SU-DHL-6 (cell line): ENCODE data around the gene DUSP3.

Source experiments
- H2AFZ ChIP-seq: fragments of 200-600 bp; sonication (generic); 2 replicates; pipeline ENCODE4 v1.6.1; 2014; ENCODE audit warnings: low read depth, mild to moderate bottlenecking, moderate library complexity, mixed read lengths, antibody characterized with exemption, low read length; ENCODE audit not compliant: severe bottlenecking
- H3F3A ChIP-seq: fragments of 200-600 bp; shearing (Covaris generic); 2 replicates; pipeline ENCODE4 v1.6.0; 2016; ENCODE audit warnings: antibody characterized with exemption, mild to moderate bottlenecking; ENCODE audit not compliant: insufficient read depth
- H3K27ac ChIP-seq: fragments of 200-600 bp; sonication (generic); 2 replicates; pipeline ENCODE4 v1.5.1; 2016; ENCODE audit warnings: low read depth, mild to moderate bottlenecking, low read length, moderate library complexity, mixed read lengths
- H3K27me3 ChIP-seq: fragments of 200-600 bp; sonication (generic), shearing (Covaris generic); 2 replicates; pipeline ENCODE4 v1.6.0; 2014; ENCODE audit warnings: mild to moderate bottlenecking, low read length
- H3K36me3 ChIP-seq: fragments of 200-600 bp; sonication (generic); 2 replicates; pipeline ENCODE4 v1.6.1; 2014; ENCODE audit warnings: mild to moderate bottlenecking, low read length, mixed read lengths
- H3K4me2 ChIP-seq: fragments of 300-600, 200-600 bp; shearing (Covaris generic), sonication (generic); 2 replicates; pipeline ENCODE4 v1.6.0; 2014; ENCODE audit warnings: low read length, low read depth, mild to moderate bottlenecking; ENCODE audit not compliant: poor library complexity, severe bottlenecking
- H3K4me3 ChIP-seq: fragments of 200-600 bp; sonication (generic); 2 replicates; pipeline ENCODE4 v1.5.1; 2014; ENCODE audit warnings: antibody characterized with exemption, low read length, mild to moderate bottlenecking, mixed read lengths; ENCODE audit not compliant: insufficient read depth, poor library complexity, severe bottlenecking
- H3K79me2 ChIP-seq: fragments of 200-600 bp; sonication (generic); 2 replicates; pipeline ENCODE4 v1.6.1; 2014; ENCODE audit warnings: mild to moderate bottlenecking, low read length, moderate library complexity; ENCODE audit not compliant: insufficient read depth
- H3K9ac ChIP-seq: fragments of 200-600 bp; sonication (generic); 2 replicates; pipeline ENCODE4 v1.7.0; 2014; ENCODE audit warnings: mild to moderate bottlenecking, low read length
- H3K9me2 ChIP-seq: fragments of 200-600 bp; sonication (generic); replicated peaks from 2 replicates; pipeline ENCODE4 v1.6.1; 2014; ENCODE audit warnings: low read length; ENCODE audit not compliant: insufficient read depth
- H3K9me3 ChIP-seq: fragments of 200-600 bp; sonication (generic); 2 replicates; pipeline ENCODE4 v1.6.1; 2014; ENCODE audit warnings: low read length, mixed read lengths; ENCODE audit not compliant: insufficient read depth
- H4K20me1 ChIP-seq: fragments of 200-600 bp; sonication (generic); 2 replicates; pipeline ENCODE4 v1.6.1; 2014; ENCODE audit warnings: low read depth, mild to moderate bottlenecking, antibody characterized with exemption, low read length, moderate library complexity, mixed read lengths
- EZH2phosphoT487 ChIP-seq: fragments of 200-600 bp; sonication (generic), shearing (Covaris generic); conservative IDR thresholded peaks from 2 replicates; pipeline ENCODE4 v1.6.1; 2018; ENCODE audit warnings: mild to moderate bottlenecking, antibody characterized with exemption, low read length, moderate library complexity, mixed read lengths
- TF ChIP-seq, protein P1 (sequence below): fragments of 200-600 bp; sonication (generic); IDR thresholded peaks from one replicate; pipeline ENCODE4 v1.5.1; 2017; ENCODE audit warnings: antibody characterized with exemption, mild to moderate bottlenecking, low read length, moderate library complexity; ENCODE audit not compliant: insufficient read depth, poor library complexity, severe bottlenecking

The DUSP3 gene

DNA sequence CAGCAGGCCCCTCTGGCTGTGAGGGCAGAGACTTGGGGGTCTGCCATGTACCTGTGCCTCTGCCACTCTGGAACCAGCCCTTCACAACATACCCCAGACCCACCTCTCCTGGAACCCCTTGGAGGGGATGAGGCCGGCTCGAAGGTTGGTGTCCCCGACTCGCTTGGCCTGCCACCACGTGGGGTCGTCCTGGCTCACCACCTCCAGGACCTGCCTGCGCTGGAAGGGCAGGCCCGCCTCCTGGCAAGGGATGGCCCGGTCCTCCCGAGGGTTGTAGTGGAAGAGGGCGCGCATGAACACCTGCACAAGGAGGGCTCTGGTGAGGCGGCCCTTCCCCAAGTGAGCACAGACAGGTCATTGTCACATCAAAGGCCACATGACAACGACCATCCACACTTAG, 42.0 kb upstream of the DUSP3 start:
- H3K79me2 ChIP-seq, result no peaks in the 10 kb centered on the region

GRCh38 chr17:43818966-43819365, 40.2 kb upstream of the DUSP3 start:
- Histone ChIP-seq H4K20me1 (no peaks in the 10 kb centered on the region), H3K79me2 (no peaks in the 10 kb centered on the region), H3K4me3 (no peak overlapping the region), H3F3A (no peaks in the 10 kb centered on the region), H2AFZ (no peak overlapping the region), H3K9me3 (no peaks in the 10 kb centered on the region), H3K27me3 (0 out of 2 replicates have a peak, but pooled peaks cover 6% of the 10 kb centered on the region), H3K9me2 (no peaks in the 10 kb centered on the region), H3K27ac (no peak overlapping the region), H3K9ac (no peak overlapping the region), H3K4me2 (no peak overlapping the region), H3K36me3 (no peaks in the 10 kb centered on the region)
- TF ChIP-seq EZH2phosphoT487, result no peak
- TF ChIP-seq, protein P1, sequence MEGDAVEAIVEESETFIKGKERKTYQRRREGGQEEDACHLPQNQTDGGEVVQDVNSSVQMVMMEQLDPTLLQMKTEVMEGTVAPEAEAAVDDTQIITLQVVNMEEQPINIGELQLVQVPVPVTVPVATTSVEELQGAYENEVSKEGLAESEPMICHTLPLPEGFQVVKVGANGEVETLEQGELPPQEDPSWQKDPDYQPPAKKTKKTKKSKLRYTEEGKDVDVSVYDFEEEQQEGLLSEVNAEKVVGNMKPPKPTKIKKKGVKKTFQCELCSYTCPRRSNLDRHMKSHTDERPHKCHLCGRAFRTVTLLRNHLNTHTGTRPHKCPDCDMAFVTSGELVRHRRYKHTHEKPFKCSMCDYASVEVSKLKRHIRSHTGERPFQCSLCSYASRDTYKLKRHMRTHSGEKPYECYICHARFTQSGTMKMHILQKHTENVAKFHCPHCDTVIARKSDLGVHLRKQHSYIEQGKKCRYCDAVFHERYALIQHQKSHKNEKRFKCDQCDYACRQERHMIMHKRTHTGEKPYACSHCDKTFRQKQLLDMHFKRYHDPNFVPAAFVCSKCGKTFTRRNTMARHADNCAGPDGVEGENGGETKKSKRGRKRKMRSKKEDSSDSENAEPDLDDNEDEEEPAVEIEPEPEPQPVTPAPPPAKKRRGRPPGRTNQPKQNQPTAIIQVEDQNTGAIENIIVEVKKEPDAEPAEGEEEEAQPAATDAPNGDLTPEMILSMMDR, result no peak

More for the DNA sequence above, 42.0 kb upstream of the DUSP3 start:
- Histone ChIP-seq H3K4me2 (no peak overlapping the region), H2AFZ (no peak overlapping the region), H4K20me1 (no peaks in the 10 kb centered on the region), H3K27ac (no peak overlapping the region), H3K9me2 (no peaks in the 10 kb centered on the region), H3K9ac (no peak overlapping the region), H3K27me3 (0 out of 2 replicates have a peak, but pooled peaks cover 6% of the 10 kb centered on the region), H3K4me3 (no peak overlapping the region), H3K36me3 (no peaks in the 10 kb centered on the region), H3K9me3 (no peaks in the 10 kb centered on the region), H3F3A (no peaks in the 10 kb centered on the region)
- TF ChIP-seq, protein P1, result no peak
- no peak for TF ChIP-seq EZH2phosphoT487

- Histone ChIP-seq H3K36me3 (no peaks in the 10 kb centered on the region), H3K79me2 (no peaks in the 10 kb centered on the region), H3K9me3 (no peaks in the 10 kb centered on the region), H3K9ac (no peak overlapping the region), H2AFZ (no peak overlapping the region), H3K27ac (no peak overlapping the region), H3K9me2 (no peaks in the 10 kb centered on the region), H4K20me1 (no peaks in the 10 kb centered on the region), H3K27me3 (0 out of 2 replicates have a peak, but pooled peaks cover 6% of the 10 kb centered on the region), H3K4me3 (no peak overlapping the region), H3F3A (no peaks in the 10 kb centered on the region), H3K4me2 (no peak overlapping the region)
- TF ChIP-seq, protein P1, result no peak
- TF ChIP-seq EZH2phosphoT487, result no peak
Observed at GRCh38 chr17:43817826-43818225, 39.0 kb upstream of the DUSP3 start.
